D721Med (cell line): ENCODE results near the gene NRXN2.

Experiments
- DNase-seq: peaks from one replicate; pipeline ENCODE4 v3.0.0; 2011; ENCODE audit warnings: low spot score; ENCODE audit not compliant: insufficient read length
- FAIRE-seq: peaks from 2 replicates; lab custom pipeline; 2011; peaks lifted over from hg19 to GRCh38; lab: Jason Lieb, UNC
- TF ChIP-seq, protein P1 (sequence below): IDR thresholded peaks from 2 replicates; pipeline ENCODE4 v1.5.1; 2012; ENCODE audit warnings: mild to moderate bottlenecking, control low read depth; ENCODE audit not compliant: insufficient read depth; ENCODE audit errors: missing control alignments

Gene NRXN2

DNA sequence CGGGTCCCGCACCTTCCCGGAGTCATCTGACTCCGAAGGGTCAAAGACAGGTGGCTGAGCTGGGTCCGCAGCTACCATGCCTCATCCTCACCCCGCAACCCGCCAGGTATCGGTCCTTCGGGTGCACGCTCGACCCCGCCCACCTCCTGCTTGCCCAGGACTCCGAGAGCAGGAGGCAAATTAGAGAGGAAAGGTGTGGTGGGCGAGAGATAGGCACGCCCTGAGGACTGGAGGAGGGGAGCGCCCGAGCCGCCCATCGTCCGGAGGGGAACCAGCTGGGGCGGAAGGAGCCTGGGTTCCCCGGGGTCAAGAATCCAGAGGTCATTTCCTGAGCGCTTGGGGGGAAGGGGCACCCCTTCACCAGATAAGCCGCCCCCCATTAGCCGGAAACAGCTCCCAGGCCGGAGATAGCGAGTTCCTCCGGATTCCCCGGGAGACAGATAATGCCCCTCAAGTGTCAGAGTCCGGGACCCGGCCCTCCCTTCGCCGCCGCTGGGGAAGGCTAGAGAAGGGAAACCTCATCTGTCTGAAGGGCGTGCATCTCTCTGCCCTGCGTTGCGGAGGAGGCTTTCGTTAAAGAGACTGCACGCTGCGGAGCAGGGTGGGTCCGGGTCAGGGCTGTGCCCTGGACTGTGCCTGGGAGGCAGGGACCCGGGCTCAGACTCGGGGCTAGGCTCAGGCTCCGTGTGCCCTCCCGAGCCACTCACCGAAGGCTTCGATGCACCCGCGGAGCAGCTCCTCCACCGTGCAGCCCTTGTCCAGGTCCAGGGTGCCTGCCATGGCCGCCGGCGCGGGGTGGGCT lies 19.3 kb upstream of the NRXN2 start:
- FAIRE-seq (no peak), DNase-seq (no peak)
- TF ChIP-seq, protein P1, sequence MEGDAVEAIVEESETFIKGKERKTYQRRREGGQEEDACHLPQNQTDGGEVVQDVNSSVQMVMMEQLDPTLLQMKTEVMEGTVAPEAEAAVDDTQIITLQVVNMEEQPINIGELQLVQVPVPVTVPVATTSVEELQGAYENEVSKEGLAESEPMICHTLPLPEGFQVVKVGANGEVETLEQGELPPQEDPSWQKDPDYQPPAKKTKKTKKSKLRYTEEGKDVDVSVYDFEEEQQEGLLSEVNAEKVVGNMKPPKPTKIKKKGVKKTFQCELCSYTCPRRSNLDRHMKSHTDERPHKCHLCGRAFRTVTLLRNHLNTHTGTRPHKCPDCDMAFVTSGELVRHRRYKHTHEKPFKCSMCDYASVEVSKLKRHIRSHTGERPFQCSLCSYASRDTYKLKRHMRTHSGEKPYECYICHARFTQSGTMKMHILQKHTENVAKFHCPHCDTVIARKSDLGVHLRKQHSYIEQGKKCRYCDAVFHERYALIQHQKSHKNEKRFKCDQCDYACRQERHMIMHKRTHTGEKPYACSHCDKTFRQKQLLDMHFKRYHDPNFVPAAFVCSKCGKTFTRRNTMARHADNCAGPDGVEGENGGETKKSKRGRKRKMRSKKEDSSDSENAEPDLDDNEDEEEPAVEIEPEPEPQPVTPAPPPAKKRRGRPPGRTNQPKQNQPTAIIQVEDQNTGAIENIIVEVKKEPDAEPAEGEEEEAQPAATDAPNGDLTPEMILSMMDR = no peak

DNA sequence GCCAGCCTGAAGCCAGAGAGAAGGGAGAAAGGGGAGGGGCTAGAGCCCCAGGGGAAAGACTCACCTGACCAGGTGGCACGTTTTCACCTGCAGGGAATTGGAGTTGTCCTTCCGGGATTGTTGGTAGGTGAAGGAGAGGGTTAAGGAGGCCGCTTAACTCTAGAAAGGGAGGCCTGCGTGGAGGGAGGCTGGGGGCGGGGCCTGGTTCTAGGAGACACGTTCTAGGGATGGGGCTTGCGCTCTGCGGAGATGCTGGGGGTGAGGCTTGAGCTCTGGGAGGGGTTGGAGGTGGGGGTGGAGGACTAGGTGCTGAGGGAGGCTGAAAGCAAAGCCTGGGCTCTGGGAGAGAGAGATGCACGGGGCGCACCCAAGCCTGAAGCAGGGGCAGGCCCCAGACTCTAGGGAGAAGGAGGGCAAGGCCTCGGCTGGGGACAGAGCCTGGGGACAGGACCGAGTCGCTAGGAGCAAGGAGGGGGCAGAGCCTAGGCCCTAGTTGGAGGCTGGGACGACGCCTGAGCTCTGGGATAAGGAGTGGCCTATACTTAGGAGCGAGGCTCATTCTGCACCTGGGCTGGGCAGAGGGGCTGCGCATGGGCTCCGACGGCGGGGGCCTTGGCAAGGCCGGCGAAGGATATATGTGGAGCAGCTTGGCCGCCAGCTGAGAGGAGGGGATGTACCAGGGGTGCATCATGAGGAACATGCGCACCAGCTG lies 18.5 kb upstream of the NRXN2 start:
- TF ChIP-seq, protein P1 = no peak
- FAIRE-seq (no peak), DNase-seq (no peak)

DNA sequence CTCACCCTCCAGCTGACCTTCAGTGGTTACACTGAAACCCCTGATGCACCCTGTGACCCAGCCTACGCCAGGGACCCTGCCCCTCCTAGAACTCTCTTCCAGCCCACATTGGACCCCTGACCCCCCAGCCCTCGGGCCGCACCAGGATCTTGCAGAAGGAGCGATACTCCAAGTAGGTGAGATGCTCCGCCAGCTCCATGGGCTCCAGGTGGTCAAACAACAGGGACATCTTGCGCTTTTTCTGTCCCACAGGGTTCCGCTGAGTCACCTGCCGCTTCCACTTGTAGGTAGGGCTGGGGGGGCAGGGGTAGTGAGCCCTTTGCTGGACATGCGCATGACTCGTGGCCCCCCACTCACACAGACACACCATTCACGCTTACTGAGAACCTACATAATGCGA lies 16.9 kb upstream of the NRXN2 start:
- no peak for FAIRE-seq
- TF ChIP-seq, protein P1 = no peak
- DNase-seq = no peak

DNA sequence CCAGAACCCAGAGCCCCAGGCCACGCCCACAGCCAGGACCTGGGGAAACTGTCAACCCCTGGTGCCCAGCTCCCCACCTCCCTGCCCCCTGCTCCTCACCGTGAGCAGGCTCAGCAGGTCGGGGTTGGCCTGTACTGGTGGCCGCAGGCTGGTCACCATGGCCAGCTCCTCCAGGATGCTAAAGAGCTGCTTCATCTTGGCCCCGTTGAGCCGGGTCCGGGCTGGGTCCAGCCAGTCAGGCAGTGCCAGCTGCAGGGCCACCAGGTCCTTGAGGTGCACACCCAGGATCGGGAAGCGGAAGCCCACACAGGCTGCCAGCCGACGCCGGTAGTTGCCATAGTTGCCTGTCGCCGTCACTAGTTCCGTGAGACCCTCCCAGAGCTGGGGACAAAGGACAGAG lies 13.7 kb upstream of the NRXN2 start:
- FAIRE-seq = no peak
- TF ChIP-seq, protein P1 = no peak
- DNase-seq = no peak

DNA sequence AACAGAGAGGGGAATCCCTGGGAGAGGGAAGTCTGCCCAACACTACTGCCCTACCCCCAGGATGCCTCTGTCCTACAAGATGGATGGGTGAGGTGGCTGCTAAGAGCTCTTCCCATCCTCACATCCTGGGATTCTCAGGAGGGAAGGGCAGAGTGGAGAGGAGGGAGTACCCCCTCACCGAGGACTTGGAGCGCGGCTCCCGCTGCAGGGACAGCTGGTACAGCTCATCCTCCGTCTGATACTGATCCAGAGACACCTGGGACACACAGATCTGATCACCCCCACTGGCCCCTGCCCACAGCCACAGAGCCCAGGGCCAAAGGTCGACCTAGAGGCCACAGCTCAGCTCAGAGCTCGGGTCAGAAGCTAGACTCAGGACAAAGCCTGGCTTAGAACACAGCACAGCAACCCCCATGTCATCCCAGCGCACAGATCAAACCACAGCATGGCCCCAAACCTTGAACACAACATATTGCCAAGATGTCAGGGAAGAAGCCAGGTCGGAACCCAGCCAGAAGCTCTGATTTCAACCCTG lies 12.8 kb upstream of the NRXN2 start:
- DNase-seq = no peak
- no peak for FAIRE-seq
- TF ChIP-seq, protein P1 = no peak

DNA sequence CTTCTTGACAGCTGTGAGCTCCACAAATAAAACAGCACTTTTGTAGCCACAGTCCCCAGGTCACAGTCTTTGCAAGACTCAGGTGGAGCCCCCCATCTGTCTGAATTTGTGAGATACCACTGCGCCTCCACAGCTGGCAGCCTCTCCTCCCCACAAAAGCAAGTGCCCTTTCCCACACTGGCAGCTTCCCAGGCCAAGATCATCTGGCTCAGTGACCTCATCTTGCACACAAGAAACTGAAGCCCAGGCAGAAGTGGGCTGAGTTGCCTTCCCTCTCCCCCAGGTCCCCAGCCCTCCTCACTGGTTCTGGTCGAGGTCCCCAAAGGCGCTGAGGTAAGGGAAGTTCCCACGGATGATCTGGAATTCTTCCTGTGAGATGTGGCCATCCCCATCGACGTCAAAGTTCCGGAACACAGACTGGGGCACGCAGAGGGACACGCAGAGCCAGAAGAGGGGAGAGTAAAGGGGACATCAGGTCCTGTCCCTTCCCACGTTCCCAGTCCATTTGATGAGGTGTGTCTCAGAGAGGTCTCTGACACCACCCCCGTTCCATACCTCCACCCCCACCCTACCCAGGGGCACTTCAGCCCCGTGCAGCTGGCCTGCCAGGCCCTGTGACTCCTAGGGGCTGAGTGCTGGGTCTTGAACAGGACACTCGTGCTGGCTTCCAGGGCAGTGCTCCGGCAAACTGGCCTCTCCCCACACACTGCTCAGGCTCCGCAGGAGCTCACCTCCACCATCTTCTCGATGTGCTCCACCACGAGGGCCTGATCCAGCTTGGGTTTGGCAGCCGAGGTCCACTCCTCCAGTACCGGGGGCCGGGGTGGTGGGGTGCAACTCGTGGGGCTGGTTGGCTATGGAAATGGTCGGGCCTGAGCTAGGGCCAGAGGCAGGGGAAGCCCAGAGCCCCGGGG lies 12.1 kb upstream of the NRXN2 start:
- DNase-seq = no peak
- no peak for FAIRE-seq
- TF ChIP-seq, protein P1 = no peak
